Panc1 (cell line): ENCODE measurements around the gene FUBP1. TPM values are rescaled to one million over a fixed set of nuclear protein-coding genes. Genes with fewer than 3 reads are reported as not detected.

Source experiments
- ATAC-seq: fragments of 200-7000 bp; cut with Tn5 transposase; 2 replicates; pipeline ENCODE4 v1.9.1; 2020; ENCODE audit warnings: mild to moderate bottlenecking, moderate library complexity
- BruUV-seq: library from RNA; stranded (reverse); fragments of 400-500 nt; replicated peaks from 2 replicates; lab custom pipeline; 2021; lab: Mats Ljungman, UMichigan
- CTCF ChIA-PET: fragments of 300-600 bp; sonication (Branson Sonifier 250); formaldehyde crosslinking; loops from one replicate; lab custom pipeline; 2022; ENCODE audit warnings: antibody characterized with exemption; lab: Charles Lee
- POLR2A ChIA-PET: fragments of 300-600 bp; sonication (Branson Sonifier 250); formaldehyde crosslinking; loops from one replicate; lab custom pipeline; 2022; ENCODE audit warnings: antibody characterized with exemption; lab: Charles Lee
- DNase-seq: peaks from one replicate; pipeline ENCODE4 v3.0.0-alpha.2; 2010; ENCODE audit warnings: low read depth, low spot score
- H3K27ac ChIP-seq: 2 replicates; pipeline ENCODE4 v1.5.1; 2011; ENCODE audit warnings: mild to moderate bottlenecking, low read length, inconsistent platforms
- H3K27me3 ChIP-seq: fragments of 200-500 bp; sonication (Bioruptor generic); 2 replicates; pipeline ENCODE4 v1.6.0; 2014; ENCODE audit warnings: low read length, inconsistent platforms; ENCODE audit not compliant: control insufficient read depth, insufficient read depth
- H3K36me3 ChIP-seq: fragments of 200-500 bp; sonication (Bioruptor generic); 2 replicates; pipeline ENCODE4 v1.5.1; 2014; ENCODE audit warnings: inconsistent platforms, mild to moderate bottlenecking, low read length, moderate library complexity; ENCODE audit not compliant: control insufficient read depth, insufficient read depth
- H3K4me1 ChIP-seq: 2 replicates; pipeline ENCODE4 v1.5.1; 2011; ENCODE audit warnings: inconsistent platforms, mild to moderate bottlenecking, low read length, moderate library complexity; ENCODE audit not compliant: control insufficient read depth, insufficient read depth
- H3K4me3 ChIP-seq, 2 experiments: 2 replicates each; pipeline ENCODE4 v1.5.1; 2011 to 2012; ENCODE audit warnings: low read depth in 2 of 2, low read length in 2 of 2, mild to moderate bottlenecking in 2 of 2, inconsistent platforms in 1 of 2, moderate library complexity in 1 of 2
- H3K9me3 ChIP-seq: fragments of 200-500 bp; sonication (Bioruptor generic); 2 replicates; pipeline ENCODE4 v1.5.1; 2014; ENCODE audit warnings: low read depth, mild to moderate bottlenecking, inconsistent platforms, low read length, moderate library complexity; ENCODE audit not compliant: control insufficient read depth, insufficient read depth
- POLR2AphosphoS5 ChIP-seq: IDR thresholded peaks from 2 replicates; pipeline ENCODE4 v1.6.1; 2012; ENCODE audit warnings: mild to moderate bottlenecking, low read depth, low read length, moderate library complexity
- SIN3A ChIP-seq: IDR thresholded peaks from 2 replicates; pipeline ENCODE4 v1.6.1; 2012; ENCODE audit warnings: low read depth, mild to moderate bottlenecking, low read length, moderate library complexity, borderline replicate concordance; ENCODE audit not compliant: insufficient read depth
- TCF7L2 ChIP-seq: IDR thresholded peaks from 2 replicates; pipeline ENCODE4 v1.6.1; 2011; ENCODE audit warnings: mild to moderate bottlenecking, low read depth, low read length, inconsistent platforms
- in situ Hi-C: cut with HindIII; loops from 2 replicates; pipeline ENCODE4 v1.10.0; 2016; ENCODE audit warnings: low sequenced_read_pairs, low pct_unique_long_range_greater_than_20kb
- intact Hi-C: fragments of 100-400 bp; cut with micrococcal nuclease; formaldehyde crosslinking; loops from one replicate; pipeline ENCODE4 v1.10.0; 2022; ENCODE audit not compliant: unreplicated experiment
- total RNA-seq: library from RNA; stranded (reverse); gene quantifications from one replicate; pipeline ENCODE4 v1.2.1, GENCODE V29; 2021; ENCODE audit not compliant: unreplicated experiment
- TF ChIP-seq, protein P1 (sequence below): fragments of 450-650 bp; IDR thresholded peaks from 2 replicates; pipeline ENCODE4 v1.5.1; 2017; ENCODE audit warnings: mild to moderate bottlenecking
- TF ChIP-seq, protein P2 (sequence below), 2 experiments: IDR thresholded peaks; 2 replicates each; pipeline ENCODE4 v1.6.1; 2011 to 2012; ENCODE audit warnings: low read depth in 2 of 2, control low read depth in 1 of 2, low read length in 1 of 2, mild to moderate bottlenecking in 1 of 2, moderate library complexity in 1 of 2; ENCODE audit not compliant: insufficient read depth in 1 of 2

FUBP1 gene
- total RNA-seq, 1 experiment from 2014 or later, result 150 TPM

DNA sequence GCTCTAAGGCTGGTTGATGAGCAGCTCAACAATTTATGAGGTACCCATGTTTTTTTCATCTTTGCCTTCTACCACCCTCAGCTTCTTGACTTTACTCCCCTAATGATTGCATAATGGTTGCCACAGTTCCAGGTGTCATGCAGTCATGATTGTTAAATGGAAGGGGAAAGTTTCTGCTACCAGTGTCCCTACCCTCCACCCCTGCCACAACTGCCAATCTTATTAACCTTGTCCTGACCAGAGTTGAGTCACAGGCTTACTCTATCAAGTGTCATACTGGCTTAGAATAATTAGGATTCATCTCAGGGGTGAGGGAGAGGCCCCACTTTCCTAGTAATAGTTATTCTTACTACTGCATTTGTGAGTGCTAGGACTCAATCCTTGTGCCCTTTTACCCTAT is 7.9 kb upstream of the FUBP1 start:
- Histone ChIP-seq H3K4me1 (peaks cover 3% of the 10 kb centered on the region; the same call in 1 of the 2 replicates), H3K27me3 (no peaks in the 10 kb centered on the region), H3K4me3 (no peak overlapping the region), H3K27ac (no peak overlapping the region), H3K36me3 (peaks cover 3% of the 10 kb centered on the region; the same call in 1 of the 2 replicates), H3K9me3 (no peaks in the 10 kb centered on the region)
- in situ Hi-C loops, result no loop called here
- no TSS peak for BruUV-seq
- CTCF ChIA-PET, result no interaction called here
- intact Hi-C loops, result no loop called here
- POLR2A ChIA-PET, result no interaction called here
- DNase-seq, result no peak
- TF ChIP-seq, protein P1, sequence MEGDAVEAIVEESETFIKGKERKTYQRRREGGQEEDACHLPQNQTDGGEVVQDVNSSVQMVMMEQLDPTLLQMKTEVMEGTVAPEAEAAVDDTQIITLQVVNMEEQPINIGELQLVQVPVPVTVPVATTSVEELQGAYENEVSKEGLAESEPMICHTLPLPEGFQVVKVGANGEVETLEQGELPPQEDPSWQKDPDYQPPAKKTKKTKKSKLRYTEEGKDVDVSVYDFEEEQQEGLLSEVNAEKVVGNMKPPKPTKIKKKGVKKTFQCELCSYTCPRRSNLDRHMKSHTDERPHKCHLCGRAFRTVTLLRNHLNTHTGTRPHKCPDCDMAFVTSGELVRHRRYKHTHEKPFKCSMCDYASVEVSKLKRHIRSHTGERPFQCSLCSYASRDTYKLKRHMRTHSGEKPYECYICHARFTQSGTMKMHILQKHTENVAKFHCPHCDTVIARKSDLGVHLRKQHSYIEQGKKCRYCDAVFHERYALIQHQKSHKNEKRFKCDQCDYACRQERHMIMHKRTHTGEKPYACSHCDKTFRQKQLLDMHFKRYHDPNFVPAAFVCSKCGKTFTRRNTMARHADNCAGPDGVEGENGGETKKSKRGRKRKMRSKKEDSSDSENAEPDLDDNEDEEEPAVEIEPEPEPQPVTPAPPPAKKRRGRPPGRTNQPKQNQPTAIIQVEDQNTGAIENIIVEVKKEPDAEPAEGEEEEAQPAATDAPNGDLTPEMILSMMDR, result no peak
- TF ChIP-seq TCF7L2, result no peak
- no peak for TF ChIP-seq POLR2AphosphoS5
- TF ChIP-seq, protein P2, sequence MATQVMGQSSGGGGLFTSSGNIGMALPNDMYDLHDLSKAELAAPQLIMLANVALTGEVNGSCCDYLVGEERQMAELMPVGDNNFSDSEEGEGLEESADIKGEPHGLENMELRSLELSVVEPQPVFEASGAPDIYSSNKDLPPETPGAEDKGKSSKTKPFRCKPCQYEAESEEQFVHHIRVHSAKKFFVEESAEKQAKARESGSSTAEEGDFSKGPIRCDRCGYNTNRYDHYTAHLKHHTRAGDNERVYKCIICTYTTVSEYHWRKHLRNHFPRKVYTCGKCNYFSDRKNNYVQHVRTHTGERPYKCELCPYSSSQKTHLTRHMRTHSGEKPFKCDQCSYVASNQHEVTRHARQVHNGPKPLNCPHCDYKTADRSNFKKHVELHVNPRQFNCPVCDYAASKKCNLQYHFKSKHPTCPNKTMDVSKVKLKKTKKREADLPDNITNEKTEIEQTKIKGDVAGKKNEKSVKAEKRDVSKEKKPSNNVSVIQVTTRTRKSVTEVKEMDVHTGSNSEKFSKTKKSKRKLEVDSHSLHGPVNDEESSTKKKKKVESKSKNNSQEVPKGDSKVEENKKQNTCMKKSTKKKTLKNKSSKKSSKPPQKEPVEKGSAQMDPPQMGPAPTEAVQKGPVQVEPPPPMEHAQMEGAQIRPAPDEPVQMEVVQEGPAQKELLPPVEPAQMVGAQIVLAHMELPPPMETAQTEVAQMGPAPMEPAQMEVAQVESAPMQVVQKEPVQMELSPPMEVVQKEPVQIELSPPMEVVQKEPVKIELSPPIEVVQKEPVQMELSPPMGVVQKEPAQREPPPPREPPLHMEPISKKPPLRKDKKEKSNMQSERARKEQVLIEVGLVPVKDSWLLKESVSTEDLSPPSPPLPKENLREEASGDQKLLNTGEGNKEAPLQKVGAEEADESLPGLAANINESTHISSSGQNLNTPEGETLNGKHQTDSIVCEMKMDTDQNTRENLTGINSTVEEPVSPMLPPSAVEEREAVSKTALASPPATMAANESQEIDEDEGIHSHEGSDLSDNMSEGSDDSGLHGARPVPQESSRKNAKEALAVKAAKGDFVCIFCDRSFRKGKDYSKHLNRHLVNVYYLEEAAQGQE (IDR thresholded peaks at IDR 0.05; ENCODE audit: insufficient read depth in 1 of 2, low read depth in 2 of 2, low read length in 1 of 2), result no peak
- no peak for TF ChIP-seq SIN3A
- ATAC-seq, result no peak

DNA sequence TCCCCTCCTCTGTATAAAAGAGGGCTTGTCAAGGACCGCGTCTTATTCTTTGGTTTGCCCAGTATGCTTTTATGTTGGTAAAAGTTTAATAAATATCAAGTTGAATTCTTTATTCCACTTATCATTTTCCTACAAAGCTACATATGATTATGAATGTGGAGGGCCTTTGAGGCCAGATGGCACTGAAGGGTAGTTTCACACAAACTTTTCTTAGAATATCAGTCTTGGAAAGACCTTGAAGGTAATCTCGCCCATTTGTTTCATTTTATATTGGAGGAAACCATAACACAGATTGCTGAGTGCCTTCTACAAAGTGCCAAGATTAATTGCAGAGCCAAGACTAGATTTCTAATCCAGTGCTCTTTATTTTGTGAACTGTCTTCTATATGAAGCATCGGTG is 5.8 kb upstream of the FUBP1 start:
- Histone ChIP-seq H3K27ac (no peak overlapping the region), H3K27me3 (no peaks in the 10 kb centered on the region), H3K36me3 (peaks cover 3% of the 10 kb centered on the region), H3K4me1 (peaks cover 7% of the 10 kb centered on the region; the same call in 1 of the 2 replicates), H3K4me3 (no peak overlapping the region), H3K9me3 (no peaks in the 10 kb centered on the region)
- ChIA-PET CTCF (no interaction called here), POLR2A (no interaction called here)
- TF ChIP-seq POLR2AphosphoS5 (no peak), SIN3A (no peak), TCF7L2 (no peak)
- TF ChIP-seq, protein P2 (IDR thresholded peaks at IDR 0.05; ENCODE audit: insufficient read depth in 1 of 2, low read depth in 2 of 2, low read length in 1 of 2), result no peak
- TF ChIP-seq, protein P1, result no peak
- DNase-seq, result no peak
- intact Hi-C loops (no loop called here), in situ Hi-C loops (no loop called here)
- no peak for ATAC-seq
- no TSS peak for BruUV-seq
